Measurements from ENCODE around the gene BLACAT1. TPM values are rescaled to one million over a fixed set of nuclear protein-coding genes. Genes with fewer than 3 reads are reported as not detected.

The BLACAT1 gene
- total RNA-seq: under 1 TPM in 1 of 4 donors, not detected in 3; 0.48 TPM

DNA sequence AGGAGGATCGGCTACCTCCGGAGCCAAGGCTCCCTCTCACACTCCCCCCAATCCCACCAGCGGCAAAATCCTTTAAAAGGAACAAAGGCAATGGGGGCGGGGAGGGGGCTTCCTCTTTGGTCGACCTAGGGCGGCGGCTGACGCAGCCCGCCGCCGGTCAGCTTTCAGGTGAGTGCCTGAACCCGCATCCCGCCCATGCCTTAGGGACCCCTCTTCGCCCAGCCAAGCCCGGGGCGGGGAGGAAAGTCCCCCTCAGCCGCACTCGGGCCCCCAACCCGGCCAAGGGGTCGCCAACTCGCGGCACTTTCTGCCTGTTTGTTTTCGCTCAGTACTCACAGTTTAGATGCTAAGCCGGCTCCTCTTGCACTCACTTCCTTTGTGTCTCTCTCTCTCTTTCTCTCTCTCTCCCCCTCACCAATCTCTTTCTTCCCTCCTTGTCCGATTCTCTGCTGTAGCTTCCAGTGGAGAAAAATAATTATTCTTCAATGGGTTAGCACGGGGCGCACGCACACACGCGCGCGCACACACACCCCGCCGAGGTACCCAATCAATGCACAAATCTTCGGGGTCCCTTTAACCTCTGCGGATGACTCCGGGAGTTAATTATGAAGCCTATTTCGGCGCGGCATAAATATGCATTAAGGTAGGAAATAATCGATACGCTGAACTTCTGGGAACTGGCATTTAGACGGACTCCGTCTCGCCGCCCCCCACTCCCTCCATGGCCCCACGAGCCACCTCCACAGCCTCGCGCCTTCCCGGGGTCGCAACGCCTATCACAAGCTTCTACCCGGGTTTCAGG, at the start of gene BLACAT1:
BLACAT1 (minus strand) TSS at position 465 of the 802 bp plus-strand sequence.
- H3K27me3 ChIP-seq: peaks cover 100% of the 10 kb centered on the region
- in situ Hi-C loops (cut with MboI; ENCODE audit: low pct_ligation_motif_present in 1 of 4, low pct_unique_long_range_greater_than_20kb in 1 of 4, low sequenced_read_pairs in 3 of 4) (no loop called here), intact Hi-C loops (cut with DNase I; ENCODE audit: low total_unique reads) (no loop called here)
- peaks cover 9 to 21% (median 17%) of the 10 kb centered on the region in 4 donors for H3K4me1 ChIP-seq
- no peak within 1 kb of the TSS for H3K27ac ChIP-seq
- no peaks in the 10 kb centered on the region for H3K9me3 ChIP-seq
- peak within 1 kb of the TSS in 2 of 4 donors; percentile 20 to 35 for H3K4me3 ChIP-seq
- DNase-seq: no peak
- TF ChIP-seq EP300 (IDR thresholded peaks at IDR 0.05; ENCODE audit: low read depth) (no peak), POLR2A (IDR thresholded peaks at IDR 0.05) (no peak), POLR2AphosphoS5 (IDR thresholded peaks at IDR 0.05) (no peak)
- TF ChIP-seq, protein P1, sequence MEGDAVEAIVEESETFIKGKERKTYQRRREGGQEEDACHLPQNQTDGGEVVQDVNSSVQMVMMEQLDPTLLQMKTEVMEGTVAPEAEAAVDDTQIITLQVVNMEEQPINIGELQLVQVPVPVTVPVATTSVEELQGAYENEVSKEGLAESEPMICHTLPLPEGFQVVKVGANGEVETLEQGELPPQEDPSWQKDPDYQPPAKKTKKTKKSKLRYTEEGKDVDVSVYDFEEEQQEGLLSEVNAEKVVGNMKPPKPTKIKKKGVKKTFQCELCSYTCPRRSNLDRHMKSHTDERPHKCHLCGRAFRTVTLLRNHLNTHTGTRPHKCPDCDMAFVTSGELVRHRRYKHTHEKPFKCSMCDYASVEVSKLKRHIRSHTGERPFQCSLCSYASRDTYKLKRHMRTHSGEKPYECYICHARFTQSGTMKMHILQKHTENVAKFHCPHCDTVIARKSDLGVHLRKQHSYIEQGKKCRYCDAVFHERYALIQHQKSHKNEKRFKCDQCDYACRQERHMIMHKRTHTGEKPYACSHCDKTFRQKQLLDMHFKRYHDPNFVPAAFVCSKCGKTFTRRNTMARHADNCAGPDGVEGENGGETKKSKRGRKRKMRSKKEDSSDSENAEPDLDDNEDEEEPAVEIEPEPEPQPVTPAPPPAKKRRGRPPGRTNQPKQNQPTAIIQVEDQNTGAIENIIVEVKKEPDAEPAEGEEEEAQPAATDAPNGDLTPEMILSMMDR (IDR thresholded peaks at IDR 0.05): no peak
- WGBS, 2 donors (ENCODE audit: low coverage in 1 of 2): 11 to 12% methylated on average over 5 to 51 of the region's 53 CpGs
- no peaks in the 10 kb centered on the region for H3K36me3 ChIP-seq

- in situ Hi-C loops (cut with MboI; ENCODE audit: low pct_ligation_motif_present in 1 of 4, low pct_unique_long_range_greater_than_20kb in 1 of 4, low sequenced_read_pairs in 3 of 4): no loop called here
- H3K4me1 ChIP-seq: peaks cover 10 to 26% (median 18%) of the 10 kb centered on the region in 4 donors
- intact Hi-C loops (cut with DNase I; ENCODE audit: low total_unique reads): no loop called here
- peak overlapping the region; percentile 45 to 83 (median 78) for H3K27ac ChIP-seq
- H3K36me3 ChIP-seq: no peaks in the 10 kb centered on the region
- H3K9me3 ChIP-seq: no peaks in the 10 kb centered on the region
- DNase-seq: no peak
- no peak for TF ChIP-seq POLR2AphosphoS5 (IDR thresholded peaks at IDR 0.05)
- TF ChIP-seq, protein P1 (IDR thresholded peaks at IDR 0.05): peak in 2 of 5 experiments; percentile 21 to 24
- WGBS, 2 donors (ENCODE audit: low coverage in 1 of 2): 7% methylated on average over 17 of the region's 18 CpGs; no CpG with 5 or more reads in 1 of the 2 donors
- H3K27me3 ChIP-seq: no peaks in the 10 kb centered on the region
- H3K4me3 ChIP-seq: peak overlapping the region; percentile 61 to 71 (median 66)
Measured at GRCh38 chr1:205505076-205505729, 49.4 kb upstream of the BLACAT1 start.

- peak in 1 of 3 donors; percentile 12 for TF ChIP-seq POLR2AphosphoS5 (IDR thresholded peaks at IDR 0.05)
- no peak for TF ChIP-seq EP300 (IDR thresholded peaks at IDR 0.05; ENCODE audit: low read depth)
- TF ChIP-seq, protein P1 (IDR thresholded peaks at IDR 0.05): no peak
- peak within 1 kb of the TSS; percentile 45 to 83 (median 78) for H3K27ac ChIP-seq
- H3K4me1 ChIP-seq: peaks cover 10 to 26% (median 18%) of the 10 kb centered on the region in 4 donors
- intact Hi-C loops (cut with DNase I; ENCODE audit: low total_unique reads) (no loop called here), in situ Hi-C loops (cut with MboI; ENCODE audit: low pct_ligation_motif_present in 1 of 4, low pct_unique_long_range_greater_than_20kb in 1 of 4, low sequenced_read_pairs in 3 of 4) (no loop called here)
- H3K4me3 ChIP-seq: peak within 1 kb of the TSS; percentile 61 to 71 (median 66)
- 2 to 4% methylated on average over 9 to 36 of the region's 42 CpGs for WGBS, 2 donors (ENCODE audit: low coverage in 1 of 2)
- no peaks in the 10 kb centered on the region for H3K36me3 ChIP-seq
- H3K27me3 ChIP-seq: no peaks in the 10 kb centered on the region
- DNase-seq: peak; percentile 91
- H3K9me3 ChIP-seq: no peaks in the 10 kb centered on the region
Measured at GRCh38 chr1:205504311-205505075, 48.6 kb upstream of the BLACAT1 start, which contains the start of gene CDK18. Gene CDK18, plus strand, starts transcription at chr1:205504669. Its CDS starts 18,499 bp downstream, at chr1:205523168.

DNA sequence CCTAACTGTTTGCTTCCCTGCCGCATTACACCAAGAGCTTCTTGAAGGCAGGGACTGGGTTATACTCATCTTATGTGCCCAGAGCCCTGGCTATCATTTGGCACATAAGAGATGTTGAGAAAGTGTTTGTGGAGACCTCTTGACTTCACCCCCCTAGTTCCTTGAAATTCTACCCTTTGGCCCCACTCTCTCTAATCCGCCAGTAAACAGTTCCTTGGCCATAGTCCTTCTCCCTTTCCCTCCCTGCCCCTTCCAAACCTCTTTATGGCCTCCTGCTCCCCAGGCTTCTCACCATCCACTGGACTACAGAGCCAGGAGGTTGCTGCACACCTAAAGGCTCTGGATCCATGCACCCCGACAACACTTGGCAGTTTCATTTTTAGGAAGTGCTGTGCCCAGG, 47.1 kb upstream of the BLACAT1 start:
- no peak for DNase-seq
- Histone ChIP-seq H3K9me3 (no peaks in the 10 kb centered on the region), H3K27ac (no peak overlapping the region), H3K27me3 (no peaks in the 10 kb centered on the region), H3K4me1 (peaks cover 10 to 26% (median 18%) of the 10 kb centered on the region in 4 donors), H3K4me3 (no peak overlapping the region), H3K36me3 (no peaks in the 10 kb centered on the region)
- intact Hi-C loops (cut with DNase I; ENCODE audit: low total_unique reads): no loop called here
- WGBS, 2 donors (ENCODE audit: low coverage in 1 of 2): 70 to 83% methylated on average over 1 to 3 of the region's 3 CpGs
- in situ Hi-C loops (cut with MboI; ENCODE audit: low pct_ligation_motif_present in 1 of 4, low pct_unique_long_range_greater_than_20kb in 1 of 4, low sequenced_read_pairs in 3 of 4): no loop called here
- TF ChIP-seq, protein P1 (IDR thresholded peaks at IDR 0.05): no peak
- TF ChIP-seq POLR2AphosphoS5 (IDR thresholded peaks at IDR 0.05): no peak
- no peak for TF ChIP-seq EP300 (IDR thresholded peaks at IDR 0.05; ENCODE audit: low read depth)
- TF ChIP-seq POLR2A (IDR thresholded peaks at IDR 0.05): no peak

Data from transverse colon (tissue), 4 donors.